Fibroblast of lung (primary cell): ENCODE results near the gene TSR2. TPM values are rescaled to one million over a fixed set of nuclear protein-coding genes. Genes with fewer than 3 reads are reported as not detected.
A peak's percentile ranks its signal among the peaks of the same experiment; 100 is the strongest.
"Not testable (repeated sequence)": the region's sequence is repeated elsewhere in the genome, so short reads cannot be mapped to it uniquely, and the experiment has no call there.

Experiments
- DNase-seq, 2 donors: peaks; one replicate each; pipeline versions ENCODE4 v3.0.0 to v3.0.0-alpha.2; 2010; ENCODE audit warnings: low read depth in 2 of 2
- H2AFZ ChIP-seq: 2 replicates; pipeline ENCODE4 v1.5.1; 2012; ENCODE audit warnings: low read length, control low read depth, inconsistent platforms
- H3K27ac ChIP-seq: 2 replicates; pipeline ENCODE4 v1.5.1; 2011; ENCODE audit warnings: low read length, control low read depth; ENCODE audit not compliant: insufficient read depth
- H3K27me3 ChIP-seq: 2 replicates; pipeline ENCODE4 v1.5.1; 2011; ENCODE audit warnings: mild to moderate bottlenecking, low read length; ENCODE audit not compliant: control insufficient read depth, insufficient read depth
- H3K36me3 ChIP-seq: 2 replicates; pipeline ENCODE4 v1.5.1; 2011; ENCODE audit warnings: low read length; ENCODE audit not compliant: control insufficient read depth, insufficient read depth
- H3K4me1 ChIP-seq: 2 replicates; pipeline ENCODE4 v1.5.1; 2011; ENCODE audit warnings: low read length; ENCODE audit not compliant: control insufficient read depth, insufficient read depth; ENCODE audit errors: extremely low read depth
- H3K4me2 ChIP-seq: 2 replicates; pipeline ENCODE4 v1.5.1; 2011; ENCODE audit warnings: low read length, control low read depth; ENCODE audit not compliant: insufficient read depth; ENCODE audit errors: extremely low read depth
- H3K4me3 ChIP-seq, 4 experiments: fragments of 200-600 bp in 1 of 4; sonication (generic) in 1 of 4; replicated peaks in 1 of 4; 2 replicates each; pipeline ENCODE4 v1.5.1; 2011 to 2016; ENCODE audit warnings: low read length in 4 of 4, low read depth in 3 of 4, mild to moderate bottlenecking in 3 of 4, control low read depth in 2 of 4, inconsistent platforms in 1 of 4, mixed read lengths in 1 of 4; ENCODE audit not compliant: insufficient read depth in 1 of 4; ENCODE audit errors: control extremely low read depth in 1 of 4
- H3K79me2 ChIP-seq: 2 replicates; pipeline ENCODE4 v1.5.1; 2012; ENCODE audit warnings: mild to moderate bottlenecking, low read length, inconsistent platforms; ENCODE audit not compliant: control insufficient read depth, insufficient read depth
- H3K9ac ChIP-seq: 2 replicates; pipeline ENCODE4 v1.5.1; 2011; ENCODE audit warnings: mild to moderate bottlenecking, low read length, control low read depth; ENCODE audit not compliant: insufficient read depth
- H3K9me3 ChIP-seq: 2 replicates; pipeline ENCODE4 v1.5.1; 2012; ENCODE audit warnings: low read depth, low read length; ENCODE audit not compliant: control insufficient read depth, insufficient read depth
- H4K20me1 ChIP-seq: 2 replicates; pipeline ENCODE4 v1.5.1; 2011; ENCODE audit warnings: low read length; ENCODE audit not compliant: control insufficient read depth, insufficient read depth; ENCODE audit errors: extremely low read depth
- EZH2 ChIP-seq: IDR thresholded peaks from 2 replicates; pipeline ENCODE4 v1.5.1; 2012; ENCODE audit warnings: low read length, control low read depth, mild to moderate bottlenecking; ENCODE audit errors: missing control alignments
- polyA plus RNA-seq, 2 donors: library from polyadenylated mRNA; depleted of rRNA in 1 of 2; stranded (reverse) in 1 of 2; unstranded in 1 of 2; fragments of >200 nt; gene quantifications; 2 replicates each; pipeline ENCODE4 v1.2.1, GENCODE V29; 2011 to 2012; ENCODE audit warnings: missing spikeins in 1 of 2
- total RNA-seq: library from RNA; depleted of rRNA; stranded (reverse); fragments of >200 nt; gene quantifications from 2 replicates; pipeline ENCODE4 v1.2.1, GENCODE V29; 2014
- TF ChIP-seq, protein P1 (sequence below), 2 donors: IDR thresholded peaks in 1 of 2; conservative IDR thresholded peaks in 1 of 2; 1 replicate in 1 of 2; 2 replicates in 1 of 2; pipeline ENCODE4 v1.5.1; 2011 to 2012; ENCODE audit warnings: low read length in 2 of 2, control low read depth in 1 of 2, inconsistent platforms in 1 of 2, low read depth in 1 of 2, mild to moderate bottlenecking in 1 of 2

The TSR2 gene
- total and polyA plus RNA-seq, 2 donors (not counting 1 experiment from before 2014, with no cell fraction given), result 15.2 to 25.8 TPM

DNA sequence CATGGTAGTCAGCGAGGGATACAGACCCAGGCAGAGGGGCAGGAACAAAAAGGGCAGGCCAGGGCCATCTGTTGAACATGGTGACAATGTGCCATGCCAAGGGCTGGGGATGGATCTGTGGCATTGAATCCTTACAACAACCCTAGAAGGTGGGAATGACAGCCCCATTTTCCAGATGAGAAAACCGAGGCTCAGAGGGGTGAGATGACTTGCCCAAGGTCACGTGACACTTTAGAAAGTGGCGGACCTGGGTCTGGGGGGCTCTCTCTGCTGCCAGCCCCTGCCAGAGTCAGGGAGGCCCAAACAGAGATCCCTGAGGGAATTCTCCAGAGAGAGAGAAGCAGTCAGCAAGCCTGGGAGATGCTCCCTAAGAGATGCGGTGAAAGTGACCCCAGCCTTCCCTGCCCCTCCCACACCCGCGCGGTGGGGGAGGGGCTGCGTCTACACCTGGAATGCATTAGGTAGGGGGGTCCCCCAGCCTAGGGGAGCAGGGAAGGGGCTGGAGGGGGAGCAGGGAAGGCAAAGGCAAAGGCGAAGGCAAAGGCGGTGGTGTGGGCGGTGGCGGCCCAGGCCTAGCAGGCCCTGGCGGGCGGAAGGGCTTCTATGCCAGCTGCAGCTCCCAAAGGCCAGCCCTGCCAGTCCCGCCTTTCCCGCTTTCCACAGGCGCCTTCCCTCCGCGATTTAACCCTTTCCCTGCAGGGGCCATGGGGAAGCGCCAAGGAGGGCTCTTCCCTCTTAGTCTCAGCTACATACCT lies 42.8 kb downstream of the TSR2 start:
- Histone ChIP-seq H4K20me1 (no peaks in the 10 kb centered on the region), H3K79me2 (peaks cover 3% of the 10 kb centered on the region), H3K9me3 (no peaks in the 10 kb centered on the region), H3K27me3 (no peaks in the 10 kb centered on the region), H3K27ac (peak overlapping the region; percentile 58), H3K4me3 (peak overlapping the region in 1 of 4 experiments; percentile 14), H2AFZ (no peak overlapping the region), H3K36me3 (no peaks in the 10 kb centered on the region), H3K4me1 (peaks cover 7% of the 10 kb centered on the region), H3K9ac (no peak overlapping the region), H3K4me2 (peak overlapping the region; percentile 32)
- DNase-seq, result no peak
- no peak for TF ChIP-seq EZH2
- TF ChIP-seq, protein P1, sequence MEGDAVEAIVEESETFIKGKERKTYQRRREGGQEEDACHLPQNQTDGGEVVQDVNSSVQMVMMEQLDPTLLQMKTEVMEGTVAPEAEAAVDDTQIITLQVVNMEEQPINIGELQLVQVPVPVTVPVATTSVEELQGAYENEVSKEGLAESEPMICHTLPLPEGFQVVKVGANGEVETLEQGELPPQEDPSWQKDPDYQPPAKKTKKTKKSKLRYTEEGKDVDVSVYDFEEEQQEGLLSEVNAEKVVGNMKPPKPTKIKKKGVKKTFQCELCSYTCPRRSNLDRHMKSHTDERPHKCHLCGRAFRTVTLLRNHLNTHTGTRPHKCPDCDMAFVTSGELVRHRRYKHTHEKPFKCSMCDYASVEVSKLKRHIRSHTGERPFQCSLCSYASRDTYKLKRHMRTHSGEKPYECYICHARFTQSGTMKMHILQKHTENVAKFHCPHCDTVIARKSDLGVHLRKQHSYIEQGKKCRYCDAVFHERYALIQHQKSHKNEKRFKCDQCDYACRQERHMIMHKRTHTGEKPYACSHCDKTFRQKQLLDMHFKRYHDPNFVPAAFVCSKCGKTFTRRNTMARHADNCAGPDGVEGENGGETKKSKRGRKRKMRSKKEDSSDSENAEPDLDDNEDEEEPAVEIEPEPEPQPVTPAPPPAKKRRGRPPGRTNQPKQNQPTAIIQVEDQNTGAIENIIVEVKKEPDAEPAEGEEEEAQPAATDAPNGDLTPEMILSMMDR (conservative IDR thresholded peaks at IDR 0.05 in 1 of 2, IDR thresholded peaks at IDR 0.05 in 1 of 2; ENCODE audit: low read depth in 1 of 2, low read length in 2 of 2), result no peak

DNA sequence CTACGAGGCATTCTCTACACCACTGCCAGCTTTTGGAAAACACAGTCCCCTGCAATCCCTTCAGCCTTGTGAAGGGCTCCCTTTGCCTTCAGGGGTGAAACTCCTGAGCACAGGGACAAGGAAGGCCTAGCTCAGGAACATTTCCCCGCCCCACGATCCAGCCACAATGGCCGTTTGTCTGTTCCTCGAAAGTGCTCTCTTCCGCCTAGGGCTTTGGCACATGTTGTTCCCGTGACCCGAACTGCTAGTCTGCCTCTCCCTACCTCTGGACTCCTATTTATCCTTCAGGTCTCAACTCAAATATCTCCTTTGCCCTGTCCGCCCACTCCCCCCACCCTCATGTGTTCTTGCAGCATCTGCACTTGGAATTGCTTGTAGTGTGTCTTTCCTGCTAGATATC lies 43.7 kb downstream of the TSR2 start:
- no peaks in the 10 kb centered on the region for H3K27me3 ChIP-seq
- H3K36me3 ChIP-seq, result no peaks in the 10 kb centered on the region
- H4K20me1 ChIP-seq, result no peaks in the 10 kb centered on the region
- no peaks in the 10 kb centered on the region for H3K9me3 ChIP-seq
- H3K4me1 ChIP-seq, result peaks cover 7% of the 10 kb centered on the region
- H3K4me3 ChIP-seq, result no peak overlapping the region
- peaks cover 5% of the 10 kb centered on the region for H3K79me2 ChIP-seq
- no peak for DNase-seq
- no peak overlapping the region for H3K4me2 ChIP-seq
- no peak overlapping the region for H3K27ac ChIP-seq
- TF ChIP-seq EZH2, result no peak
- TF ChIP-seq, protein P1 (conservative IDR thresholded peaks at IDR 0.05 in 1 of 2, IDR thresholded peaks at IDR 0.05 in 1 of 2; ENCODE audit: low read depth in 1 of 2, low read length in 2 of 2), result no peak
- no peak overlapping the region for H2AFZ ChIP-seq
- no peak overlapping the region for H3K9ac ChIP-seq

DNA sequence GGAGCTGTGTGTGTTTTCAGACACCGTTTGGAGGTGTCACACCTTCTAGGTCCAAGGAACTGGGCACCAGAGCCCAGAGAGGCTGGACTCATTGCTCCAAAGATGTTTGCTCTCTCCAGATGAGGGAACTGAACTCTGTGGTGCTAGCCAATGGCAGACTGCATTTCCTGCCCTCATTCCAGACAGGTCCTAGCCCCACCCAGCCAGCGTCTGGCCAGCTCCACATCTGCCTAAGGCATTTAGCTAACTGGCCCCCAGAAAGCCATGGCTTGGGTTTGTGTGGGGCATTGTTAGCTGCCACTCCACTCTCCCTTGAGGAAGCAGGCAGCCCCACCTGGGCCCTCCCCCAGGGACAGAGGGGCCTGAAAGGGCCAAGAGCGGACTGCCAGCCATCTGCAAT lies 44.5 kb downstream of the TSR2 start:
- no peak for DNase-seq
- no peak for TF ChIP-seq EZH2
- TF ChIP-seq, protein P1 (conservative IDR thresholded peaks at IDR 0.05 in 1 of 2, IDR thresholded peaks at IDR 0.05 in 1 of 2; ENCODE audit: low read depth in 1 of 2, low read length in 2 of 2), result no peak
- Histone ChIP-seq H4K20me1 (no peaks in the 10 kb centered on the region), H3K4me3 (no peak overlapping the region), H3K4me2 (no peak overlapping the region), H3K79me2 (peaks cover 8% of the 10 kb centered on the region), H3K36me3 (no peaks in the 10 kb centered on the region), H2AFZ (no peak overlapping the region), H3K9ac (no peak overlapping the region), H3K27me3 (no peaks in the 10 kb centered on the region), H3K27ac (no peak overlapping the region), H3K4me1 (peaks cover 7% of the 10 kb centered on the region), H3K9me3 (no peaks in the 10 kb centered on the region)

DNA sequence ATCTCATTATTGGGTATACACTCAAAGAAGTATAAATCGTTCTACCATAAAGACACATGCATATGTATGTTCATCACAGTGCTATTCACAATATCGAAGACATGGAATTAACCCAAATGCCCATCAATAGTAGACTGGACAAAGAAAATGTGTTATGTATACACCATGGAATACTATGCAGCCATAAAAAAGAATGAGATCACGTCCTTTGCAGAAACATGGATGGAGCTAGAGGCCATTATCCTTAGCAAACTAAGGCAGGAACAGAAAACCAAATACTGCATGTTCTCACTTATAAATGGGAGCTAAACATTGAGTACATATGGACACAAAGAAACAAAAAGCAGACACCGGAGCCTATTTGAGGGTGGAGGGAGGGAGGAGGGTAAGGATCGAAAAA lies 49.6 kb downstream of the TSR2 start:
- DNase-seq, H4K20me1 ChIP-seq, H3K9me3 ChIP-seq, H3K27ac ChIP-seq, H3K27me3 ChIP-seq, H3K9ac ChIP-seq, H3K36me3 ChIP-seq, H2AFZ ChIP-seq, H3K4me3 ChIP-seq, H3K4me1 ChIP-seq, H3K4me2 ChIP-seq: not testable (repeated sequence)
- H3K79me2 ChIP-seq, result peaks cover 48% of the 10 kb centered on the region
